Nephron progenitor cell (in vitro differentiated cells): ENCODE data around the gene ILDR2.

Experiments
- DNase-seq: peaks from one replicate; pipeline ENCODE4 v3.0.0; 2021
- H3K27ac Mint-ChIP-seq: 2 replicates; pipeline ENCODE4 v1.8.0; 2021; ENCODE audit warnings: mild to moderate bottlenecking, moderate library complexity, mixed read lengths
- H3K27me3 Mint-ChIP-seq: 2 replicates; pipeline ENCODE4 v1.8.0; 2021; ENCODE audit warnings: mild to moderate bottlenecking, low read depth, mixed read lengths; ENCODE audit not compliant: poor library complexity
- H3K36me3 Mint-ChIP-seq: 2 replicates; pipeline ENCODE4 v1.8.0; 2021; ENCODE audit warnings: low read depth, mixed read lengths
- H3K4me1 Mint-ChIP-seq: 2 replicates; pipeline ENCODE4 v1.8.0; 2021; ENCODE audit warnings: mixed read lengths
- H3K4me3 Mint-ChIP-seq: 2 replicates; pipeline ENCODE4 v1.8.0; 2021; ENCODE audit warnings: mild to moderate bottlenecking, moderate library complexity, mixed read lengths
- H3K9me3 Mint-ChIP-seq: 2 replicates; pipeline ENCODE4 v1.8.0; 2021; ENCODE audit warnings: mild to moderate bottlenecking, moderate library complexity, mixed read lengths
- TF ChIP-seq, protein P1 (sequence below): fragments of 200-600 bp; sonication (generic); IDR thresholded peaks from 2 replicates; pipeline ENCODE4 v1.5.0; 2021; ENCODE audit warnings: antibody characterized with exemption

The ILDR2 gene

DNA sequence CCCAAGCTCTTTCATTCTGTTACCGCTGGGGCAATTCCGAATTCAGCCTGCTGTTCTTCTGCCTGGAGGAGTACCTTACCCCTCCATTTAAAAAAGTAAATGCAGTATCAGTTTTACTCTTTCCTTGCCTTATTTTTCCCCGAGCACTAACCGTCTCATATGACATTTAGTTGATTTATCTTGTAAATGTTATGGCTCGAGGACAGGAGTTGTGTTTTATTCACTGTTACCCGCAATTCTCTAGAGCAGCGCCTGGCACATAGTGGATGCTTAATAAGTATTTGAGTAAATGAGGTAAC, 98.9 kb downstream of the ILDR2 start:
- DNase-seq = no peak
- Mint-ChIP-seq H3K4me3 (peak overlapping the region; percentile 97), H3K27me3 (peaks cover 5% of the 10 kb centered on the region), H3K36me3 (peaks cover 14% of the 10 kb centered on the region), H3K27ac (no peak overlapping the region), H3K4me1 (peaks cover 48% of the 10 kb centered on the region), H3K9me3 (peaks cover 5% of the 10 kb centered on the region)
- TF ChIP-seq, protein P1, sequence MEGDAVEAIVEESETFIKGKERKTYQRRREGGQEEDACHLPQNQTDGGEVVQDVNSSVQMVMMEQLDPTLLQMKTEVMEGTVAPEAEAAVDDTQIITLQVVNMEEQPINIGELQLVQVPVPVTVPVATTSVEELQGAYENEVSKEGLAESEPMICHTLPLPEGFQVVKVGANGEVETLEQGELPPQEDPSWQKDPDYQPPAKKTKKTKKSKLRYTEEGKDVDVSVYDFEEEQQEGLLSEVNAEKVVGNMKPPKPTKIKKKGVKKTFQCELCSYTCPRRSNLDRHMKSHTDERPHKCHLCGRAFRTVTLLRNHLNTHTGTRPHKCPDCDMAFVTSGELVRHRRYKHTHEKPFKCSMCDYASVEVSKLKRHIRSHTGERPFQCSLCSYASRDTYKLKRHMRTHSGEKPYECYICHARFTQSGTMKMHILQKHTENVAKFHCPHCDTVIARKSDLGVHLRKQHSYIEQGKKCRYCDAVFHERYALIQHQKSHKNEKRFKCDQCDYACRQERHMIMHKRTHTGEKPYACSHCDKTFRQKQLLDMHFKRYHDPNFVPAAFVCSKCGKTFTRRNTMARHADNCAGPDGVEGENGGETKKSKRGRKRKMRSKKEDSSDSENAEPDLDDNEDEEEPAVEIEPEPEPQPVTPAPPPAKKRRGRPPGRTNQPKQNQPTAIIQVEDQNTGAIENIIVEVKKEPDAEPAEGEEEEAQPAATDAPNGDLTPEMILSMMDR = no peak

DNA sequence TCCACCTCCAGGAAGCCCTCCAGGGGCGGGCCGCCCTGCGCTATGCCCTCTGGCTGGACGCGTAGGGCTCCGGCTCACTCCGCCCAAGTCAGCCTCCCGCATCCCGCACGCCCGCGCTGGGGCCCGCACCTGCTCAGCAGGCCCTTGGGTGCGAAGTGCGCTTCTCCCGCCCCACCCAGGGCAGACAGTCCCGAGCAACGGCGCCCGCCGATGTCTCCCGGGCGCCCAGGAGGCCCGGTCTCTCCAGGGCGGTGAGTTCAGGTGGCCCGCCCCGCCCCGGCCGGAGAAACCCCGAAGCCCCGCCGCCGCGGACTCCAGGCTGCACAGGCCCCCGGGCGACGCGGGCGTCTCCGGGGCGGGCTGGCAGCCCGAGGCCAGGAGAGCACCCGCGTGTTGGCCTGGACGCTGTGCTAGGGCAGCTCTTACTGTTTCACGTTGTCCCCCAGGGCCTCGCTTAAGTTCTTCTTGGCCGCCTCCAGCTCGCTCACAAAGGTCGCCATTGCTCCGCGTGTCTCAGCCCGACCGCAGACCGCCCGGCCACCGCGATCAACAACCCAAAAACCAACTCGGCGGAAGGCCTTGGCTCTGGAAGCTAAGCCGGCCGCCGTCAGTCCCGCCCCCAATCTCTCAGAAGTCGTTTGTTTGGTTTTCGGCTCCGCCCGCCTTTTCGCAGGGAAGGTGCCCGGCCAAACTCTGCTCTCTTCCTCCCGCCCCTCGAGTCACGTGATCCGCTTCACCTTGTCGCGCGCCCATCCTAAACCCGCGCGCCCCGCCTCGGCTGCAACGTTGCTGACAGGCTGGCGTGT, 99.4 kb downstream of the ILDR2 start, which contains the start of gene TADA1:
TSS of gene TADA1 (minus strand) at position 531 of the 806 bp plus-strand sequence. CDS start at position 500, 31 bp downstream.
- peaks cover 14% of the 10 kb centered on the region for H3K36me3 Mint-ChIP-seq
- H3K4me3 Mint-ChIP-seq = peak within 1 kb of the TSS; percentile 97
- H3K4me1 Mint-ChIP-seq = peaks cover 54% of the 10 kb centered on the region

GRCh38 chr1:166875302-166875733, 100.0 kb downstream of the ILDR2 start:
- TF ChIP-seq, protein P1 = no peak
- Mint-ChIP-seq H3K9me3 (peaks cover 5% of the 10 kb centered on the region), H3K4me3 (peak overlapping the region; percentile 93), H3K4me1 (peaks cover 60% of the 10 kb centered on the region), H3K36me3 (peaks cover 14% of the 10 kb centered on the region), H3K27me3 (peaks cover 5% of the 10 kb centered on the region), H3K27ac (no peak overlapping the region)
- no peak for DNase-seq

More for the DNA sequence above, 99.4 kb downstream of the ILDR2 start, which contains the start of gene TADA1:
- Mint-ChIP-seq H3K27ac (peak within 1 kb of the TSS; percentile 97), H3K9me3 (peaks cover 5% of the 10 kb centered on the region), H3K27me3 (peaks cover 5% of the 10 kb centered on the region)
- TF ChIP-seq, protein P1 = no peak
- peak; percentile 98 for DNase-seq

- peak overlapping the region; percentile 93 for H3K4me3 Mint-ChIP-seq
- DNase-seq = no peak
- H3K4me1 Mint-ChIP-seq = peaks cover 66% of the 10 kb centered on the region
Observed at GRCh38 chr1:166874464-166874863, 100.9 kb downstream of the ILDR2 start.

GRCh38 chr1:166870584-166870983, 104.8 kb downstream of the ILDR2 start:
- no peaks in the 10 kb centered on the region for H3K9me3 Mint-ChIP-seq
- TF ChIP-seq, protein P1 = no peak
- DNase-seq = no peak
- H3K4me1 Mint-ChIP-seq = peaks cover 62% of the 10 kb centered on the region
- no peaks in the 10 kb centered on the region for H3K27me3 Mint-ChIP-seq
- peaks cover 52% of the 10 kb centered on the region for H3K36me3 Mint-ChIP-seq
- peak overlapping the region; percentile 76 for H3K27ac Mint-ChIP-seq
- no peak overlapping the region for H3K4me3 Mint-ChIP-seq

More at GRCh38 chr1:166874464-166874863, 100.9 kb downstream of the ILDR2 start:
- TF ChIP-seq, protein P1 = no peak
- Mint-ChIP-seq H3K27me3 (peaks cover 5% of the 10 kb centered on the region), H3K9me3 (peaks cover 5% of the 10 kb centered on the region), H3K36me3 (peaks cover 14% of the 10 kb centered on the region), H3K27ac (no peak overlapping the region)
